Osteoblast (primary cell): ENCODE data around the gene ITPR1. TPM values are rescaled to one million over a fixed set of nuclear protein-coding genes. Genes with fewer than 3 reads are reported as not detected.

Experiments
- DNase-seq: peaks from one replicate; pipeline ENCODE4 v3.0.0; 2011; ENCODE audit warnings: low spot score, mixed read lengths; ENCODE audit not compliant: insufficient read length; ENCODE audit errors: missing footprints
- H2AFZ ChIP-seq: 2 replicates; pipeline ENCODE4 v1.6.0; 2011; ENCODE audit warnings: mild to moderate bottlenecking, low read length
- H3K27ac ChIP-seq: 2 replicates; pipeline ENCODE4 v1.5.1; 2011; ENCODE audit warnings: mild to moderate bottlenecking, low read depth, low read length, moderate library complexity
- H3K27me3 ChIP-seq: 2 replicates; pipeline ENCODE4 v1.6.0; 2012; ENCODE audit warnings: mild to moderate bottlenecking, control low read depth, inconsistent platforms, low read length, moderate library complexity; ENCODE audit not compliant: insufficient read depth
- H3K36me3 ChIP-seq: 2 replicates; pipeline ENCODE4 v1.5.1; 2011; ENCODE audit warnings: mild to moderate bottlenecking, low read length, control low read depth, moderate library complexity; ENCODE audit not compliant: insufficient read depth
- H3K4me1 ChIP-seq: 2 replicates; pipeline ENCODE4 v1.5.1; 2011; ENCODE audit warnings: mild to moderate bottlenecking, low read length, control low read depth, moderate library complexity; ENCODE audit not compliant: insufficient read depth
- H3K4me2 ChIP-seq: 2 replicates; pipeline ENCODE4 v1.6.0; 2011; ENCODE audit warnings: mild to moderate bottlenecking, low read length; ENCODE audit not compliant: insufficient read depth
- H3K4me3 ChIP-seq: fragments of 200-600 bp; sonication (generic); 3 replicates; pipeline ENCODE4 v1.5.1; 2012; ENCODE audit warnings: mild to moderate bottlenecking, low read length, inconsistent platforms; ENCODE audit not compliant: insufficient read depth
- H3K79me2 ChIP-seq: 2 replicates; pipeline ENCODE4 v1.6.0; 2012; ENCODE audit warnings: mild to moderate bottlenecking, low read length, control low read depth, inconsistent platforms; ENCODE audit not compliant: insufficient read depth
- H3K9me3 ChIP-seq: 2 replicates; pipeline ENCODE4 v1.5.1; 2011; ENCODE audit warnings: low read depth, low read length, control low read depth
- H4K20me1 ChIP-seq: 2 replicates; pipeline ENCODE4 v1.6.0; 2012; ENCODE audit warnings: mild to moderate bottlenecking, low read length, control low read depth; ENCODE audit not compliant: insufficient read depth
- CTCF ChIP-seq: IDR thresholded peaks from 2 replicates; pipeline ENCODE4 v1.5.1; 2011; ENCODE audit warnings: mild to moderate bottlenecking, low read depth, low read length, moderate library complexity; ENCODE audit errors: extremely low read depth
- total RNA-seq: library from RNA; depleted of rRNA; stranded (reverse); fragments of >200 nt; gene quantifications from 2 replicates; pipeline ENCODE4 v1.2.3, GENCODE V29; 2012

Gene ITPR1
- total RNA-seq, 1 donor, result 16.6 TPM

- Histone ChIP-seq H3K9me3 (no peaks in the 10 kb centered on the region), H3K36me3 (no peaks in the 10 kb centered on the region), H3K4me2 (no peak overlapping the region), H3K4me3 (no peak overlapping the region), H3K27ac (no peak overlapping the region), H3K79me2 (no peaks in the 10 kb centered on the region), H3K4me1 (peaks cover 9% of the 10 kb centered on the region), H2AFZ (no peak overlapping the region), H4K20me1 (no peaks in the 10 kb centered on the region), H3K27me3 (peaks cover 9% of the 10 kb centered on the region)
- no peak for DNase-seq
- no peak for TF ChIP-seq CTCF
Measured at GRCh38 chr3:4478261-4478660, 14.9 kb upstream of the ITPR1 start.

GRCh38 chr3:4491855-4492207, 1.3 kb upstream of the ITPR1 start:
- DNase-seq, result no peak
- no peaks in the 10 kb centered on the region for H4K20me1 ChIP-seq
- H3K4me1 ChIP-seq, result peaks cover 17% of the 10 kb centered on the region
- no peaks in the 10 kb centered on the region for H3K36me3 ChIP-seq
- no peaks in the 10 kb centered on the region for H3K79me2 ChIP-seq
- H3K9me3 ChIP-seq, result no peaks in the 10 kb centered on the region
- no peak for TF ChIP-seq CTCF
- peak overlapping the region; percentile 99 for H3K4me2 ChIP-seq
- no peak overlapping the region for H2AFZ ChIP-seq
- peaks cover 18% of the 10 kb centered on the region for H3K27me3 ChIP-seq
- H3K4me3 ChIP-seq, result peak overlapping the region; percentile 85
- H3K27ac ChIP-seq, result no peak overlapping the region

- peak; percentile 82 for DNase-seq
Measured at GRCh38 chr3:4492208-4493013, 737 bp upstream of the ITPR1 start.

More at GRCh38 chr3:4492208-4493013, 737 bp upstream of the ITPR1 start:
- Histone ChIP-seq H3K27ac (peak overlapping the region; percentile 66), H3K4me2 (peak overlapping the region; percentile 99), H3K4me3 (peak overlapping the region; percentile 85), H3K4me1 (peaks cover 17% of the 10 kb centered on the region), H3K9me3 (no peaks in the 10 kb centered on the region), H3K36me3 (no peaks in the 10 kb centered on the region), H4K20me1 (no peaks in the 10 kb centered on the region), H3K79me2 (no peaks in the 10 kb centered on the region), H2AFZ (peak overlapping the region; percentile 96), H3K27me3 (peaks cover 18% of the 10 kb centered on the region)
- no peak for TF ChIP-seq CTCF
